ENCODE data around the gene POLD1. TPM values are rescaled to one million over a fixed set of nuclear protein-coding genes. Genes with fewer than 3 reads are reported as not detected.

POLD1 gene
- polyA plus RNA-seq, 3 donors = 24.1 to 36.6 (median 33.2) TPM

- no peak for DNase-seq (ENCODE audit: extremely low read depth in 1 of 11, low read depth in 9 of 11, low spot score in 4 of 11)
Observed at GRCh38 chr19:50359328-50359818, 24.8 kb upstream of the POLD1 start.

GRCh38 chr19:50361290-50362029, 22.7 kb upstream of the POLD1 start:
- no peak for DNase-seq (ENCODE audit: extremely low read depth in 1 of 11, low read depth in 9 of 11, low spot score in 4 of 11)

GRCh38 chr19:50362030-50362412, 22.1 kb upstream of the POLD1 start:
- DNase-seq (ENCODE audit: extremely low read depth in 1 of 11, low read depth in 9 of 11, low spot score in 4 of 11) = no peak

GRCh38 chr19:50362656-50363424, 21.3 kb upstream of the POLD1 start:
- no peak for DNase-seq (ENCODE audit: extremely low read depth in 1 of 11, low read depth in 9 of 11, low spot score in 4 of 11)

- no peak for DNase-seq (ENCODE audit: extremely low read depth in 1 of 11, low read depth in 9 of 11, low spot score in 4 of 11)
Observed at GRCh38 chr19:50365434-50366306, 18.5 kb upstream of the POLD1 start, which contains the start of gene NAPSA. Gene NAPSA (minus strand): TSS chr19:50365639. CDS start chr19:50365621, 18 bp downstream.

- peak in 7 of 11 donors; percentile 73 to 89 (median 81) for DNase-seq (ENCODE audit: extremely low read depth in 1 of 11, low read depth in 9 of 11, low spot score in 4 of 11)
Observed at GRCh38 chr19:50368649-50369570, 15.2 kb upstream of the POLD1 start.

GRCh38 chr19:50371914-50372475, 12.2 kb upstream of the POLD1 start:
- no peak for DNase-seq (ENCODE audit: extremely low read depth in 1 of 11, low read depth in 9 of 11, low spot score in 4 of 11)

GRCh38 chr19:50376166-50377050, 7.7 kb upstream of the POLD1 start, which contains the start of gene NR1H2:
Gene NR1H2 (plus strand): TSS chr19:50376457. CDS start chr19:50377606, 1,149 bp downstream.
- peak; percentile 90 to 96 (median 94) for DNase-seq (ENCODE audit: extremely low read depth in 1 of 11, low read depth in 9 of 11, low spot score in 4 of 11)

GRCh38 chr19:50377051-50377461, 7.1 kb upstream of the POLD1 start:
- DNase-seq (ENCODE audit: extremely low read depth in 1 of 11, low read depth in 9 of 11, low spot score in 4 of 11) = no peak

- DNase-seq (ENCODE audit: extremely low read depth in 1 of 11, low read depth in 9 of 11, low spot score in 4 of 11) = no peak
Observed at GRCh38 chr19:50377517-50377916, 6.6 kb upstream of the POLD1 start.

- DNase-seq (ENCODE audit: extremely low read depth in 1 of 11, low read depth in 9 of 11, low spot score in 4 of 11) = no peak
Observed at GRCh38 chr19:50378169-50378862, 5.8 kb upstream of the POLD1 start.

- DNase-seq (ENCODE audit: extremely low read depth in 1 of 11, low read depth in 9 of 11, low spot score in 4 of 11) = no peak
Observed at GRCh38 chr19:50378863-50379236, 5.3 kb upstream of the POLD1 start.

- no peak for DNase-seq (ENCODE audit: extremely low read depth in 1 of 11, low read depth in 9 of 11, low spot score in 4 of 11)
Observed at GRCh38 chr19:50379602-50380001, 4.5 kb upstream of the POLD1 start.

GRCh38 chr19:50380137-50380536, 4.0 kb upstream of the POLD1 start:
- DNase-seq (ENCODE audit: extremely low read depth in 1 of 11, low read depth in 9 of 11, low spot score in 4 of 11) = no peak

GRCh38 chr19:50380751-50381151, 3.4 kb upstream of the POLD1 start:
- DNase-seq (ENCODE audit: extremely low read depth in 1 of 11, low read depth in 9 of 11, low spot score in 4 of 11) = no peak

Measured in renal cortex interstitium (tissue), 11 donors.